ENCODE data around the gene CCT3. TPM values are rescaled to one million over a fixed set of nuclear protein-coding genes. Genes with fewer than 3 reads are reported as not detected.

CCT3 gene
- polyA plus RNA-seq, 1 donor, result 215 TPM

DNA sequence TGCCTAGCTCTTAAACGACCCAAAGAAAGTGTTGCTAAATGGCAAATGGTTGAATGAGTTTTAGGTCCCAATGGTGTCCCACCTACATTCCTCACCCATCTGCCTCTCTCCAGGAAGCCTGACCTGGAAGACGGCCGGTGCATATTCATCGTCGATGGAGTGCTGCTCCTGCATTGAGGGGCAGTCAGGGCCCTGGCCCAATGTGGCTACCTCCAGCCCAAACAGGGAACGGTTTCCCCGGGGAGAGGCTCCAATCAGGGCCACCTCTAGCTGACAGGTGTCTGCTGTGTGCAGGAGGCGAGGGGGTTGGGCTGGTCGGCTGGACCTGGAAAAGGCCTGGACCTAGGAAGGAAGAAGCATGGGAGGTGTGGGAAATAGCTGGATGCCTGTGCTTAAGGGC is 44.2 kb downstream of the CCT3 start:
- DNase-seq, result no peak
- no peak overlapping the region for H3K4me3 ChIP-seq (ENCODE audit: low read length)
- peaks cover 19% of the 10 kb centered on the region for H3K36me3 ChIP-seq (ENCODE audit: control insufficient read depth, insufficient read depth, low read length)
- H3K27ac ChIP-seq (ENCODE audit: low read length), result no peak overlapping the region
- peaks cover 23% of the 10 kb centered on the region for H3K4me1 ChIP-seq (ENCODE audit: control insufficient read depth, insufficient read depth, low read length)
- no peaks in the 10 kb centered on the region for H3K9me3 ChIP-seq (ENCODE audit: control insufficient read depth, low read depth, low read length)
- WGBS (ENCODE audit: insufficient coverage, low lambda C conversion rate), result 80% methylated on average over 1 of the region's 9 CpGs
- H3K27me3 ChIP-seq (ENCODE audit: control insufficient read depth, insufficient read depth, low read length), result no peaks in the 10 kb centered on the region

GRCh38 chr1:156293098-156293434 is 45.0 kb downstream of the CCT3 start:
- Histone ChIP-seq H3K36me3 (ENCODE audit: control insufficient read depth, insufficient read depth, low read length) (peaks cover 23% of the 10 kb centered on the region), H3K27me3 (ENCODE audit: control insufficient read depth, insufficient read depth, low read length) (no peaks in the 10 kb centered on the region), H3K4me3 (ENCODE audit: low read length) (no peak overlapping the region), H3K9me3 (ENCODE audit: control insufficient read depth, low read depth, low read length) (no peaks in the 10 kb centered on the region), H3K27ac (ENCODE audit: low read length) (no peak overlapping the region), H3K4me1 (ENCODE audit: control insufficient read depth, insufficient read depth, low read length) (peaks cover 23% of the 10 kb centered on the region)
- no peak for DNase-seq
- WGBS (ENCODE audit: insufficient coverage, low lambda C conversion rate), result no CpG with 5 or more reads among the region's 8 CpGs

GRCh38 chr1:156291226-156292061 is 46.6 kb downstream of the CCT3 start:
- Histone ChIP-seq H3K27me3 (ENCODE audit: control insufficient read depth, insufficient read depth, low read length) (no peaks in the 10 kb centered on the region), H3K9me3 (ENCODE audit: control insufficient read depth, low read depth, low read length) (no peaks in the 10 kb centered on the region), H3K4me1 (ENCODE audit: control insufficient read depth, insufficient read depth, low read length) (peaks cover 23% of the 10 kb centered on the region), H3K36me3 (ENCODE audit: control insufficient read depth, insufficient read depth, low read length) (peaks cover 23% of the 10 kb centered on the region), H3K27ac (ENCODE audit: low read length) (peak overlapping the region; percentile 60), H3K4me3 (ENCODE audit: low read length) (peak overlapping the region; percentile 48)
- WGBS (ENCODE audit: insufficient coverage, low lambda C conversion rate), result no CpG with 5 or more reads among the region's 37 CpGs
- peak; percentile 93 to 97 for DNase-seq

GRCh38 chr1:156289857-156290256 is 48.2 kb downstream of the CCT3 start:
- no peak overlapping the region for H3K27ac ChIP-seq (ENCODE audit: low read length)
- H3K9me3 ChIP-seq (ENCODE audit: control insufficient read depth, low read depth, low read length), result no peaks in the 10 kb centered on the region
- no peak for DNase-seq
- peaks cover 19% of the 10 kb centered on the region for H3K4me1 ChIP-seq (ENCODE audit: control insufficient read depth, insufficient read depth, low read length)
- H3K27me3 ChIP-seq (ENCODE audit: control insufficient read depth, insufficient read depth, low read length), result no peaks in the 10 kb centered on the region
- H3K4me3 ChIP-seq (ENCODE audit: low read length), result no peak overlapping the region
- peaks cover 28% of the 10 kb centered on the region for H3K36me3 ChIP-seq (ENCODE audit: control insufficient read depth, insufficient read depth, low read length)

GRCh38 chr1:156286061-156286460 is 52.0 kb downstream of the CCT3 start:
- H3K4me1 ChIP-seq (ENCODE audit: control insufficient read depth, insufficient read depth, low read length), result peaks cover 25% of the 10 kb centered on the region
- peaks cover 9% of the 10 kb centered on the region for H3K36me3 ChIP-seq (ENCODE audit: control insufficient read depth, insufficient read depth, low read length)
- WGBS (ENCODE audit: insufficient coverage, low lambda C conversion rate), result no CpG with 5 or more reads among the region's 8 CpGs
- H3K4me3 ChIP-seq (ENCODE audit: low read length), result no peak overlapping the region
- DNase-seq, result no peak
- no peaks in the 10 kb centered on the region for H3K27me3 ChIP-seq (ENCODE audit: control insufficient read depth, insufficient read depth, low read length)
- no peaks in the 10 kb centered on the region for H3K9me3 ChIP-seq (ENCODE audit: control insufficient read depth, low read depth, low read length)
- no peak overlapping the region for H3K27ac ChIP-seq (ENCODE audit: low read length)

- DNase-seq, result no peak
- no peaks in the 10 kb centered on the region for H3K9me3 ChIP-seq (ENCODE audit: control insufficient read depth, low read depth, low read length)
- WGBS (ENCODE audit: insufficient coverage, low lambda C conversion rate), result no CpG with 5 or more reads among the region's 21 CpGs
- peaks cover 23% of the 10 kb centered on the region for H3K4me1 ChIP-seq (ENCODE audit: control insufficient read depth, insufficient read depth, low read length)
- no peak overlapping the region for H3K27ac ChIP-seq (ENCODE audit: low read length)
- peaks cover 9% of the 10 kb centered on the region for H3K36me3 ChIP-seq (ENCODE audit: control insufficient read depth, insufficient read depth, low read length)
- no peak overlapping the region for H3K4me3 ChIP-seq (ENCODE audit: low read length)
- no peaks in the 10 kb centered on the region for H3K27me3 ChIP-seq (ENCODE audit: control insufficient read depth, insufficient read depth, low read length)
Observed at GRCh38 chr1:156285437-156285836, 52.7 kb downstream of the CCT3 start.

DNA sequence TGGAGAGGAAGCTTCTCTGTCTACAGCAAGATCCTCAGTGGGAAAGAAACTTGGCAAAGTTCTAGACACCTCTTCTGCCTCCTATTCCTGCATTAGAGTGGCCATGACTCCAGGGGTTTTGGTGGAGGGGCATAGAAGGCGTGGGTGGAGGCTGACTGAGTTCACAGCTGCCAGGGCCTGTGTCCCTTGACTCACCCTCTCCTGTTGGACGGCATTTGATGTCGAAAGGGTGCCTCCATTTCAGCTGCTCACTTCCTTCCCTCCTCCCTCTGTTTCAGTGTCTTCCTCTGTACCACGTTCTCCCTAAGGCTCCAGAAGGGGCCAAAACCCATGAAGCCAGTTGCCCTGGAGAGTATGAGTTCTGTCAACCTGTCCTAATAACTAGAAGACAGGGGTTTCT is 53.3 kb downstream of the CCT3 start:
- H3K27ac ChIP-seq (ENCODE audit: low read length), result no peak overlapping the region
- no peak for DNase-seq
- H3K27me3 ChIP-seq (ENCODE audit: control insufficient read depth, insufficient read depth, low read length), result no peaks in the 10 kb centered on the region
- H3K36me3 ChIP-seq (ENCODE audit: control insufficient read depth, insufficient read depth, low read length), result peaks cover 9% of the 10 kb centered on the region
- no peak overlapping the region for H3K4me3 ChIP-seq (ENCODE audit: low read length)
- WGBS (ENCODE audit: insufficient coverage, low lambda C conversion rate), result no CpG with 5 or more reads among the region's 4 CpGs
- peaks cover 23% of the 10 kb centered on the region for H3K4me1 ChIP-seq (ENCODE audit: control insufficient read depth, insufficient read depth, low read length)
- no peaks in the 10 kb centered on the region for H3K9me3 ChIP-seq (ENCODE audit: control insufficient read depth, low read depth, low read length)

DNA sequence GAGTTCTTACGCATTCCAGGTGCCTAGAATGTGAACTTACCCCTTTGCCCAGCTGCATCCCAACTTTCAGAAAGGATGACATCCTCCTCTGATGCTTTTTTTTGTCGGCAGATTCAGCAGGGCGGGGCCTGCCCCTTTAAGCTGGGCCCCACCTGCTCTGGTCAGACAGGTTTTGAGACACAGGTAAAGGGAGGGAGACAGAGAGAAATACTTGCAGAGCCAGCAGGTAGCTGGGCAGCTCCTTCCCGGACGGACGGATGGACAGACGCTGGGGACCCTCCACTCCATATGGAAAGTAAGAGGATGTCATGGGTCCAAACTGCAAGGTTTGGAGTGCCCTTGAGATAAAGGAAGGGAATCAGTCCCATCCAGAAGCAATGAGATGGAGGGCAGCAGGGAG is 54.0 kb downstream of the CCT3 start, which contains the start of gene TMEM79:
TMEM79 (plus strand) TSS at position 214 of the 400 bp plus-strand sequence. CDS start 902 bp downstream, outside the sequence.
- no peaks in the 10 kb centered on the region for H3K9me3 ChIP-seq (ENCODE audit: control insufficient read depth, low read depth, low read length)
- H3K36me3 ChIP-seq (ENCODE audit: control insufficient read depth, insufficient read depth, low read length), result peaks cover 11% of the 10 kb centered on the region
- H3K27me3 ChIP-seq (ENCODE audit: control insufficient read depth, insufficient read depth, low read length), result no peaks in the 10 kb centered on the region
- peak within 1 kb of the TSS; percentile 82 for H3K4me3 ChIP-seq (ENCODE audit: low read length)
- H3K4me1 ChIP-seq (ENCODE audit: control insufficient read depth, insufficient read depth, low read length), result peaks cover 23% of the 10 kb centered on the region
- peak within 1 kb of the TSS; percentile 70 for H3K27ac ChIP-seq (ENCODE audit: low read length)
- peak in 1 of 2 donors; percentile 39 for DNase-seq
- 100% methylated on average over 1 of the region's 7 CpGs for WGBS (ENCODE audit: insufficient coverage, low lambda C conversion rate)

DNA sequence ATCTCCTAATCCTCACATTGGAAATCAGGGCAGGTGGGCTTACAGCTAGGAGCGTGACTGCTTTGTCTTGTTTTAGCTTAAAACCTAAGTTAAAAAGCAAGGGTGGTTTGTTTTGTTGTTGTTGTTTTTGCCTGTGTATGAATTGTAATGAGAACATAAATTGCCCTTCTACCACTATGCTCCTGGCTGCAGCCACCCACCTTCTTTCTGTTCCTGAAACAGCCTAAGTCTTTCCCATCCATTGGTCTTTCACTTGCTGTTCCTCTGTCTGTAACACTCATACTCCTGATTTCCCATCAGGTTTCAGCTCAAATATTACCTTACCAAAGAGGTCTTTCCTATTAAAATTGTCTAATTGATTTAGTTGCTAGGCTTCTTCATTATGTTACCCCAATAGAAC is 54.6 kb downstream of the CCT3 start:
- Histone ChIP-seq H3K27ac (ENCODE audit: low read length) (no peak overlapping the region), H3K9me3 (ENCODE audit: control insufficient read depth, low read depth, low read length) (no peaks in the 10 kb centered on the region), H3K4me3 (ENCODE audit: low read length) (peak overlapping the region; percentile 82), H3K36me3 (ENCODE audit: control insufficient read depth, insufficient read depth, low read length) (peaks cover 11% of the 10 kb centered on the region), H3K4me1 (ENCODE audit: control insufficient read depth, insufficient read depth, low read length) (peaks cover 23% of the 10 kb centered on the region), H3K27me3 (ENCODE audit: control insufficient read depth, insufficient read depth, low read length) (no peaks in the 10 kb centered on the region)
- no peak for DNase-seq
- WGBS (ENCODE audit: insufficient coverage, low lambda C conversion rate), result no CpG with 5 or more reads among the region's 1 CpG

- Histone ChIP-seq H3K27me3 (ENCODE audit: control insufficient read depth, insufficient read depth, low read length) (no peaks in the 10 kb centered on the region), H3K4me1 (ENCODE audit: control insufficient read depth, insufficient read depth, low read length) (peaks cover 23% of the 10 kb centered on the region), H3K27ac (ENCODE audit: low read length) (peak within 1 kb of the TSS; percentile 80), H3K9me3 (ENCODE audit: control insufficient read depth, low read depth, low read length) (no peaks in the 10 kb centered on the region), H3K4me3 (ENCODE audit: low read length) (peak within 1 kb of the TSS; percentile 82), H3K36me3 (ENCODE audit: control insufficient read depth, insufficient read depth, low read length) (peaks cover 20% of the 10 kb centered on the region)
- peak; percentile 99 for DNase-seq
- WGBS (ENCODE audit: insufficient coverage, low lambda C conversion rate), result no CpG with 5 or more reads among the region's 50 CpGs
Observed at GRCh38 chr1:156282479-156283222, 55.4 kb downstream of the CCT3 start, which contains the start of gene SMG5. Gene SMG5, minus strand, starts transcription at chr1:156282825. Its CDS starts 145 bp downstream, at chr1:156282680.
